ENCODE results near the gene DNAH1.

Gene DNAH1

DNA sequence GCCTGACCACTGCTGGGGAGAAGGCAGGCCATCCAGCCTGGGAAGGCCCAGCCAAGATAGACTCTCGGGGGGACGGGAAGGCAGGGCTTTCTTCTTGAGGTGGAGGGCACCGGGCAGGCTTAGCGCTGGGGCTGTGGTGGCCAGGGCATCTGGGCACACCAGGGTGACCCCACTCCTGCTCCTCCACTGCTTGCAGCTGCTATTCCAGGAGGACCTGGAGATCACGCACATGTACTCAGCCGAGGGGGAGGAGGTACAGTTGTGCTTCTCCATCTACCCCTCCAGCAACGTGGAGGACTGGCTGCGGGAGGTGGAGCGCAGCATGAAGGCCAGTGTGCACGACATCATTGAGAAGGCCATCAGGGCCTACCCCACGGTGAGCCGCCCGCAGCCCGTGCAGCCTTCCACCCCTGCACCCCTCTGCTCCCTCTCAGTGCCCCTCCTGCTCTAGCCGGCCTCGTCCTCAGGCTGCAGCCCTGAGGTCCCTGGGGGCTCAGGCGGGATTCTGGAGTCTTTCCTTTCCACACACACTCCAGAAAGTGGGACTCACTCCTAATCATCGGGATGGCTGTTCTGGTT is 42.3 kb downstream of the DNAH1 start:
- no peak for DNase-seq (ENCODE audit: low spot score)

GRCh38 chr3:52359116-52359855 is 43.2 kb downstream of the DNAH1 start:
- DNase-seq (ENCODE audit: low spot score): no peak

DNA sequence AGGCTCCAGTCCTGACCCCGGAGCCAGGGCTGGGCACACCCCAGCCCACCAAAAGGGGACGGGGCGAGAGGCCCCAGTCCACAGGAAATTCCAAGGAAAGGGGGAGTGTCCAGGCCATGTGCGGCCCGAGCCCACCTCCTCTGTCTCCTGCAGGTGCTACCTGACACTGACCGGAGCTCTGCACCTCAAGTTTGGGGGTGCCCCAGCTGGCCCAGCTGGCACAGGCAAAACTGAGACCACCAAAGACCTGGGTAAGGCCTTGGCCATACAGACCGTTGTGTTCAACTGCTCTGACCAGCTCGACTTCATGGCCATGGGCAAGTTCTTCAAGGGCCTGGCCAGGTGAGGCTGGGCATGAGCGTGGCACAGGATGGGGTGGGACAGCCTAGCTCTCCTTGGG is 44.9 kb downstream of the DNAH1 start:
- no peak for DNase-seq (ENCODE audit: low spot score)

GRCh38 chr3:52361454-52361853 is 45.3 kb downstream of the DNAH1 start:
- DNase-seq (ENCODE audit: low spot score): no peak

- DNase-seq (ENCODE audit: low spot score): no peak
Observed at GRCh38 chr3:52361898-52362297, 45.8 kb downstream of the DNAH1 start.

- DNase-seq (ENCODE audit: low spot score): no peak
Observed at GRCh38 chr3:52364322-52365035, 48.4 kb downstream of the DNAH1 start.

GRCh38 chr3:52366527-52366926 is 50.4 kb downstream of the DNAH1 start:
- no peak for DNase-seq (ENCODE audit: low spot score)

DNA sequence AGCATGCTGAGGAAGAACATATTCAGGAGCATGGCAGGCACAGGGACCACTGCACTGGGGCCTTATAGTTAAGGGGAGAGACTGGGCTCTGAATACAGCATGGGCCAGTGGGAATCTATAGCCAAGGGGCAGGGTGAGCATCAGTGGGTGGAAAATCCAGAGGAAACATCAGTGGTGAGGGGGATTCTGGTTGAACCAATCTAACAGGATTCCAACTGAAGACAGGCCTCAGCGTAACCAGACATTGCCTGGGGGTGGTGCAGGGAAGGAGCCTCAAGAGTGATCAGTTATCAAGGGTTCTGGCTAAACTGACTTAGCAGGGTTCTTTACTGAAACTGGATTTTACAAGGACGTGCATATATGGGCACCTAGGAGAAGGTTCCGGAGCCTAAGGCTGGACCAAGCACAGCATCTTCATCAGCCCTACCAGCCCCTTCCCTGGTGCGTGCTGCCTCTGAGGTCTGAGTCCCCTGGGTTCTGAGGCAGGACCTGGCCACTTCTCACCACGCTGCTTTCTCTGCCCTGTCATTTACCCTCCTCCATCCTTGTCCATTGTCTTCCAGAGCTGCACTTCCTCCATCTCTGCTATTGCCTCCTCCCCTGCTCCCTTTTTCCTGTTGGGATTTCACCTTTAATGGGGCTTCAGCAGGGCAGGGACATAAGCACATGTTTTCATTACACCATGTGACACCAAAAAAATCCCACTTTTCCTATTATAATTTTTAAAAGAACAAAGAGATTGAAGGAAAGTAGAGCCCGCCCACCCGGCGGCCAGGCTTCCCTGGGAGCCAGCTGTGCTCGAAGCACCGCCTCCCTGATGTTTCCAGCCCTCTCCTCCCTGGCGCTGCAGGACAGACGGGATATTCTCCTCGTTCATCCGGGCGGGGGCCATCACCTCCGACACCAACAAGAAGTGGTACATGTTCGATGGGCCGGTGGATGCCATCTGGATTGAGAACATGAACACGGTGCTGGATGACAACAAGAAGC is 52.1 kb downstream of the DNAH1 start:
- DNase-seq (ENCODE audit: low spot score): no peak

DNA sequence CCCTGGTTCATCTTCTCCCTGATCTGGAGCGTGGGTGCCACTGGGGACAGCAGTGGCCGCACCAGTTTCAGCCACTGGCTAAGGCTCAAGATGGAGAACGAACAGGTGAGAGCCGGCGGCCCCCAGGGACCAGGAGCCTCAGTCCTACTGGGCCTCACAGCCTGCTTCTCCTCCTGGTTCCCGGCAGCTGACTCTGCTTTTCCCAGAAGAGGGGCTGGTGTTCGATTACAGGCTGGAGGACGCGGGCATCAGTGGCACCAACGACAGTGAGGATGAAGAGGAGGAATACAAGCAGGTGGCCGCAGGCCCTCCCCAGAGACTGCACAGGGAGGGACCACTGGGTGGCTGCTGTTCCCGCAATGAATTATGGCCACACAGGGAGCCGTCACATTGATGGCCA is 54.4 kb downstream of the DNAH1 start:
- DNase-seq (ENCODE audit: low spot score): no peak

- DNase-seq (ENCODE audit: low spot score): no peak
Observed at GRCh38 chr3:52372822-52373504, 56.8 kb downstream of the DNAH1 start.

DNA sequence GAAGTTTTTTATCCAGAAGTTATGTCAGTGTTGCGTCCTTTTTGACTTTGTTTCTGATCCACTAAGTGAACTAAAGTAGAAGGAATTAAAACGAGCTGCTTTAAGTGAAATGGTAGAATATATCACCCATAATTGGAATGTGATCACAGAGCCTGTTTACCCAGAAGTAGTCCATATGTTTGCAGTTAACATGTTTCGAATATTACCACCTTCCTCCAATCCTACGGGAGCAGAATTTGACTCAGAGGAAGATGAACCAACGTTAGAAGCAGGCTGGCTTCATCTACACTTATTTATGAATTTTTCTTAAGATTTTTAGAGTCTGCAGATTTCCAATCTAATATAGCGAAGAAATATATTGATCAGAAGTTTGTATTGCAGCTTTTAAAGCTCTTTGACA is 57.6 kb downstream of the DNAH1 start:
- DNase-seq (ENCODE audit: low spot score): no peak

DNA sequence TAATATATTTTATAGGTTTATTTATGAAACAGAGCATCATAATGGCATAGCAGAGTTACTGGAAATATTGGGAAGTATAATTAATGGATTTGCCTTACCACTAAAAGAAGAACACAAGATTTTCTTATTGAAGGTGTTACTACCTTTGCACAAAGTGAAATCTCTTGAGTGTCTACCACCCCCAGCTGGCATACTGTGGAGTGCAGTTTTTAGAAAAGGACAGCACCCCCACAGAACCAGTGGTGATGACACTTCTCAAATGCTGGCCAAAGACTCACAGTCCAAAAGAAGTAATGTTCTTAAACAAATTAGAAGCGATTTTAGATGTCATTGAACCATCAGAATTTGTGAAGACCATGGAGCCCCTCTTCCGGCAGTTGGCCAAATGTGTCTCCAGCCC is 58.1 kb downstream of the DNAH1 start:
- DNase-seq (ENCODE audit: low spot score): no peak

GRCh38 chr3:52379610-52380009 is 63.5 kb downstream of the DNAH1 start:
- no peak for DNase-seq (ENCODE audit: low spot score)

DNA sequence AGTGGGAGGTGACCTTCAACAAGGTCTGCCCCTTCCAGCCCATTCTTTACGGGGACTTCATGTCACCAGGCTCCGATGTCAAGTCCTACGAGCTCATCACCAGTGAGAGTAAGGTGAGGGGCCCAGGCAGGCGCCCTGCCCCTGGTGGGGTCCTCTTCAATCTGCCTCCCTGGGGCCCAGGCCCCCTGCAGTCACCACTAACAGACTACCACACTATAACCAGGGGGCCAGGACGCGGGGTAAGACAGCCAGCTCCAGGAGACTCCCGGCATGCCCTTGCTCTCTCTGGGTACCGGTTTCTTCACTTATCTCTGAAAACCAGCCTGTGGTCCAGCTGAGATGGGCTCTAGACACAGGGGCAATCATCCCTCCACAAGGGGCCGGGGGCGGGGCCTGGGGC is 63.9 kb downstream of the DNAH1 start:
- no peak for DNase-seq (ENCODE audit: low spot score)

- DNase-seq (ENCODE audit: low spot score): no peak
Observed at GRCh38 chr3:52381623-52382022, 65.5 kb downstream of the DNAH1 start.

DNA sequence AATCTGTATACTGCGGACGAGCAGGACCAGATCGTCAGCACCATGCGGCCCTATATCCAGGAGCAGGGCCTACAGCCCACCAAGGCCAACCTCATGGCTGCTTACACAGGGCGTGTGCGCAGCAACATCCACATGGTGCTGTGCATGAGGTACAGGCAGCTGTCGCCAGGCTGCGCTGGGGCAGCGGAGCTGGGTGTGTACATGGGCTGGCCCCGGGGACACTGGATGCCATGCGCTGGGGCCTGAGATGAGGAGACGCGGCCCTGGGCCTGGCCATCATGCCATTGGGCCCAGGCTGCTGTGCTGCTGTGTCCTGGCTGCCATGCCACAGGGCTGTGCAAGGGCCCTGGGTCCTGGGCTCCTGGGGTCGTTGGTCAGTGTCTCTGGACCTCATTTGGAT is 67.3 kb downstream of the DNAH1 start:
- DNase-seq (ENCODE audit: low spot score): no peak

- DNase-seq (ENCODE audit: low spot score): no peak
Observed at GRCh38 chr3:52384019-52384761, 68.1 kb downstream of the DNAH1 start.

DNA sequence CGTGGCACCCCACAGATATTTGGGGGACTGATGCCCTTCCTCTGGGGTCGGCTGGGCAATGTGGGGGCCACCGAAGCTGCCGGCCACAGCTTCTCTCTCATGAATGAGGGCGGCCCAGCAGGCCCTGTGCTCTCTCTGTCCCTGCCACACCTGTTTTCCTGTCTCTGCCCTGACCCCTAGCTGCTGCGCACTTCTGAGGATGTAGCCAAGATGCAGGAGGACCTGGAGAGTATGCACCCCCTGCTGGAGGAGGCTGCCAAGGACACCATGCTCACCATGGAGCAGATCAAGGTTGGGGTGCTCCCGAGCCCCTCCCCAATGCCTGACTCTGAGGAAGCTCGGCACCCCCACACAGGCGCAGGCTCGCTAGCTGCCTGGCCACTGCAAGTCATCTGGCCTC is 69.0 kb downstream of the DNAH1 start:
- no peak for DNase-seq (ENCODE audit: low spot score)

DNA sequence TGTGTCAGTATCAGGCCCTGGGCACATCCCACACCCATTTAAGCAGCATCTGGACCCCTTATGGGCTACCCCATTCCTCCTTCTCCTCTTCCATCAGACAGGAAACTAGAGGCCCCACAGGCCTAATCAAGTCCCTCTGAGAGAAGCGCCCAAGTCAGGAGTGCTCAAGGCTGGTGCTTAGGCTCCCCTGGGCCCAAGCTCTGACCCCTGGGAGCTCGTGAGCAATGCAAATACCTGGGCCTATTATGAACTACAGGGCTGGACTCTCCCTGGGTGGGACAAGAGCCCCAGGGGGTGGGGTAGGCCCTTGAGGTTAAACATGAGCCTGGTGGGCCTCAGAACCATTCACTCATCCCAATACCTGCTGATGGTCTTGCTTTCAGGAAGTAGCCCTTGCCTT is 71.4 kb downstream of the DNAH1 start:
- no peak for DNase-seq (ENCODE audit: low spot score)

DNA sequence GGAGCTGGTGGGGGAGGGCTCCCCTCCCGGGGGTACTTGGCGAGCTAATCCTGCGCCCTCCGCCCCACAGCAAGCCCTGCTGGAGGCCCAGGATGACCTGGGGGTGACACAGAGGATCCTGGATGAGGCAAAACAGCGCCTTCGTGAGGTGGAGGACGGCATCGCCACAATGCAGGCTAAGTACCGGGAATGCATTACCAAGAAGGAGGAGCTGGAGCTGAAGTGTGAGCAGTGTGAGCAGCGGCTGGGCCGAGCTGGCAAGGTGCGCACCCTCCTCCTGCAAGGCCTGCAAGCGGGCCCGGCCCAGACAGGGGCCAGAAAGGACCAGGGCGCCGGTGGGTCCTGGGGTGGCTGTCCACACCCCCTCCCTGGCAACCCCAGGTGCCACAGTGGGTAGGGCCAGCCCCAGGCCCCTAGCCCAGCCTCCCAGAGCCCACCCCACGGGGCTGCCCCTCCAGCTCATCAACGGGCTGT is 72.3 kb downstream of the DNAH1 start:
- no peak for DNase-seq (ENCODE audit: low spot score)

GRCh38 chr3:52388933-52389332 is 72.8 kb downstream of the DNAH1 start:
- no peak for DNase-seq (ENCODE audit: low spot score)
